Smooth muscle cell (in vitro differentiated cells): Measurements from ENCODE around the gene FAAP100. TPM values are rescaled to one million over a fixed set of nuclear protein-coding genes. Genes with fewer than 3 reads are reported as not detected.

ENCODE experiments used
- DNase-seq: peaks from one replicate; lab custom pipeline; 2025; ENCODE audit not compliant: unreplicated experiment; lab: John Stamatoyannopoulos, UW
- H2AFZ ChIP-seq: fragments of 200-600 bp; sonication (generic); 2 replicates; pipeline ENCODE4 v1.6.0; 2016; ENCODE audit warnings: antibody characterized with exemption, low read depth, mild to moderate bottlenecking
- H3F3A ChIP-seq: fragments of 200-600 bp; sonication (generic); 2 replicates; pipeline ENCODE4 v1.6.0; 2017; ENCODE audit warnings: antibody characterized with exemption, low read depth
- H3K27ac ChIP-seq: fragments of 200-600 bp; sonication (generic); 2 replicates; pipeline ENCODE4 v1.5.1; 2016; ENCODE audit warnings: low read depth, mild to moderate bottlenecking
- H3K27me3 ChIP-seq: fragments of 200-600 bp; sonication (generic); 2 replicates; pipeline ENCODE4 v1.6.1; 2016; ENCODE audit warnings: low read depth, mild to moderate bottlenecking
- H3K36me3 ChIP-seq: fragments of 200-600 bp; sonication (generic); 2 replicates; pipeline ENCODE4 v1.5.1; 2016; ENCODE audit warnings: low read depth
- H3K4me1 ChIP-seq: fragments of 200-600 bp; sonication (generic); 2 replicates; pipeline ENCODE4 v1.5.1; 2016; ENCODE audit warnings: low read depth
- H3K4me2 ChIP-seq: fragments of 200-600 bp; sonication (generic); 2 replicates; pipeline ENCODE4 v1.6.0; 2016; ENCODE audit warnings: mild to moderate bottlenecking
- H3K4me3 ChIP-seq: fragments of 200-600 bp; sonication (generic); 2 replicates; pipeline ENCODE4 v1.5.1; 2016; ENCODE audit warnings: mild to moderate bottlenecking
- H3K79me2 ChIP-seq: fragments of 200-600 bp; sonication (generic); 2 replicates; pipeline ENCODE4 v1.6.0; 2016; ENCODE audit warnings: low read depth, mild to moderate bottlenecking
- H3K9ac ChIP-seq: fragments of 200-600 bp; sonication (generic); 2 replicates; pipeline ENCODE4 v1.6.0; 2016; ENCODE audit warnings: low read depth
- H3K9me3 ChIP-seq: fragments of 200-600 bp; sonication (generic); replicated peaks from 2 replicates; pipeline ENCODE4 v1.5.1; 2016; ENCODE audit warnings: low read depth
- H4K20me1 ChIP-seq: fragments of 200-600 bp; sonication (generic); 2 replicates; pipeline ENCODE4 v1.6.0; 2016; ENCODE audit warnings: low read depth
- CTCF ChIP-seq: fragments of 200-600 bp; sonication (generic); IDR thresholded peaks from 2 replicates; pipeline ENCODE4 v1.5.1; 2017; ENCODE audit warnings: borderline replicate concordance, mild to moderate bottlenecking, antibody characterized with exemption; ENCODE audit not compliant: insufficient read depth, poor library complexity, severe bottlenecking
- WGBS: methylation state at CpG from one replicate; pipeline ENCODE4 v1.1.7; 2016; ENCODE audit warnings: low lambda C conversion rate; 5-methylcytosine and 5-hydroxymethylcytosine counted together
- polyA plus RNA-seq: library from polyadenylated mRNA; unstranded; fragments of >200 nt; fragmentation: Nextera tagmentation; extraction: Ambion mirVana; gene quantifications from 2 replicates; pipeline ENCODE4 v1.2.1, GENCODE V29; 2016
- total RNA-seq: library from RNA; depleted of rRNA; stranded (reverse); fragments of >200 nt; gene quantifications from 2 replicates; pipeline ENCODE4 v1.2.3, GENCODE V29; 2014

The FAAP100 gene
- total and polyA plus RNA-seq, 2 experiments from 2014 or later, result 17.9 to 28.5 TPM

- Histone ChIP-seq H2AFZ (no peak within 1 kb of the TSS), H3K27me3 (no peaks in the 10 kb centered on the region), H3K79me2 (no peaks in the 10 kb centered on the region), H3K4me2 (no peak within 1 kb of the TSS), H3K9me3 (no peaks in the 10 kb centered on the region), H3F3A (no peaks in the 10 kb centered on the region), H3K4me3 (no peak within 1 kb of the TSS), H4K20me1 (peaks cover 9% of the 10 kb centered on the region), H3K9ac (no peak within 1 kb of the TSS), H3K4me1 (no peaks in the 10 kb centered on the region), H3K27ac (no peak within 1 kb of the TSS), H3K36me3 (no peaks in the 10 kb centered on the region)
- 89% methylated on average over 21 of the region's 42 CpGs for WGBS
- DNase-seq, result no peak
- no peak for TF ChIP-seq CTCF
Observed at GRCh38 chr17:81527591-81528383, 24.4 kb downstream of the FAAP100 start, which contains the start of gene FSCN2. TSS of gene FSCN2 (plus strand) at chr17:81528377. CDS start at chr17:81528532, 155 bp downstream.

- Histone ChIP-seq H2AFZ (no peak overlapping the region), H3K36me3 (no peaks in the 10 kb centered on the region), H4K20me1 (peaks cover 13% of the 10 kb centered on the region), H3K4me2 (no peak overlapping the region), H3K9me3 (no peaks in the 10 kb centered on the region), H3F3A (no peaks in the 10 kb centered on the region), H3K9ac (no peak overlapping the region), H3K4me3 (no peak overlapping the region), H3K27ac (no peak overlapping the region), H3K79me2 (no peaks in the 10 kb centered on the region), H3K4me1 (no peaks in the 10 kb centered on the region), H3K27me3 (no peaks in the 10 kb centered on the region)
- TF ChIP-seq CTCF, result no peak
- 94% methylated on average over 21 of the region's 21 CpGs for WGBS
- DNase-seq, result no peak
Observed at GRCh38 chr17:81526662-81527571, 25.2 kb downstream of the FAAP100 start.

- no peak overlapping the region for H3K4me2 ChIP-seq
Observed at GRCh38 chr17:81524865-81525159, 27.3 kb downstream of the FAAP100 start.

More at GRCh38 chr17:81524865-81525159, 27.3 kb downstream of the FAAP100 start:
- Histone ChIP-seq H4K20me1 (peaks cover 22% of the 10 kb centered on the region), H3K36me3 (no peaks in the 10 kb centered on the region), H2AFZ (no peak overlapping the region), H3K27ac (no peak overlapping the region), H3K4me3 (no peak overlapping the region), H3K27me3 (no peaks in the 10 kb centered on the region), H3K9ac (no peak overlapping the region), H3F3A (no peaks in the 10 kb centered on the region), H3K9me3 (no peaks in the 10 kb centered on the region), H3K4me1 (peaks cover under 1% of the 10 kb centered on the region), H3K79me2 (no peaks in the 10 kb centered on the region)
- no peak for TF ChIP-seq CTCF
- no peak for DNase-seq
- WGBS, result 93% methylated on average over 8 of the region's 8 CpGs
